Esophagus muscularis mucosa (tissue), 4 donors: ENCODE results near the gene PMIS2. TPM values are rescaled to one million over a fixed set of nuclear protein-coding genes. Genes with fewer than 3 reads are reported as not detected.
"Not testable (repeated sequence)": the region's sequence is repeated elsewhere in the genome, so short reads cannot be mapped to it uniquely, and the experiment has no call there.

Experiments used
- DNase-seq: peaks from one replicate; pipeline ENCODE4 v3.0.0-alpha.2; 2017; ENCODE audit errors: extremely low spot score
- H3K27ac ChIP-seq, 4 donors: fragments of 200-600 bp; sonication (generic); replicated peaks in 1 of 4; 1 replicate in 3 of 4; 2 replicates in 1 of 4; pipeline ENCODE4 v1.5.1; 2016 to 2019; ENCODE audit warnings: mild to moderate bottlenecking in 1 of 4
- H3K27me3 ChIP-seq, 4 donors: fragments of 200-600 bp; sonication (generic); one replicate each; pipeline versions ENCODE4 v1.5.1 to v1.6.0; 2016 to 2019
- H3K36me3 ChIP-seq, 4 donors: fragments of 200-600 bp; sonication (generic); one replicate each; pipeline ENCODE4 v1.5.1; 2016 to 2019
- H3K4me1 ChIP-seq, 4 donors: fragments of 200-600 bp; sonication (generic); one replicate each; pipeline ENCODE4 v1.5.1; 2016 to 2019
- H3K4me3 ChIP-seq, 4 donors: fragments of 200-600 bp; sonication (generic); 1 replicate in 2 of 4; 2 replicates in 2 of 4; pipeline ENCODE4 v1.5.1; 2016 to 2019; ENCODE audit warnings: mild to moderate bottlenecking in 4 of 4, moderate library complexity in 1 of 4
- H3K9me3 ChIP-seq, 4 donors: fragments of 200-600 bp; sonication (generic); 1 replicate in 3 of 4; 2 replicates in 1 of 4; pipeline ENCODE4 v1.5.1; 2016 to 2019
- EP300 ChIP-seq: sonication (generic); formaldehyde crosslinking; IDR thresholded peaks from one replicate; pipeline ENCODE4 v1.6.1; 2017; ENCODE audit warnings: antibody characterized with exemption
- POLR2A ChIP-seq: fragments of 450-650 bp; IDR thresholded peaks from one replicate; pipeline ENCODE4 v1.6.1; 2017; ENCODE audit warnings: antibody characterized with exemption, moderate library complexity, mild to moderate bottlenecking, low read depth
- POLR2AphosphoS5 ChIP-seq, 2 donors: sonication (generic); formaldehyde crosslinking; IDR thresholded peaks; one replicate each; pipeline ENCODE4 v1.6.1; 2017; ENCODE audit warnings: antibody characterized with exemption in 2 of 2
- WGBS: methylation state at CpG from one replicate; pipeline ENCODE4 v1.1.5; 2018; 5-methylcytosine and 5-hydroxymethylcytosine counted together
- intact Hi-C: fragments of 100-400 bp; cut with DNase I; formaldehyde crosslinking; loops from one replicate; pipeline ENCODE4 v1.15.1; 2023
- total RNA-seq, 4 donors: library from RNA; depleted of rRNA; stranded (reverse); fragments of >200 nt; gene quantifications; one replicate each; pipeline versions ENCODE4 v1.1.0 to v1.2.1, GENCODE V29; 2016
- TF ChIP-seq, protein P1 (sequence below), 3 experiments: fragments of 200-600 bp in 2 of 3; fragments of 450-650 bp in 1 of 3; sonication (generic) in 2 of 3; IDR thresholded peaks; one replicate each; pipeline ENCODE4 v1.5.1; 2017 to 2019; ENCODE audit warnings: antibody characterized with exemption in 3 of 3, mild to moderate bottlenecking in 2 of 3, moderate library complexity in 1 of 3

The PMIS2 gene
- total RNA-seq, 4 donors from 2014 or later, result not detected

- Histone ChIP-seq H3K36me3 (no peaks in the 10 kb centered on the region), H3K9me3 (no peaks in the 10 kb centered on the region), H3K27ac (no peak overlapping the region), H3K4me3 (no peak overlapping the region), H3K4me1 (no peaks in the 10 kb centered on the region), H3K27me3 (peaks cover 0 to 52% (median 0%) of the 10 kb centered on the region in 4 donors)
- no peak for DNase-seq
- TF ChIP-seq POLR2AphosphoS5 (IDR thresholded peaks at IDR 0.05), result no peak
- TF ChIP-seq POLR2A, result no peak
- TF ChIP-seq, protein P1, sequence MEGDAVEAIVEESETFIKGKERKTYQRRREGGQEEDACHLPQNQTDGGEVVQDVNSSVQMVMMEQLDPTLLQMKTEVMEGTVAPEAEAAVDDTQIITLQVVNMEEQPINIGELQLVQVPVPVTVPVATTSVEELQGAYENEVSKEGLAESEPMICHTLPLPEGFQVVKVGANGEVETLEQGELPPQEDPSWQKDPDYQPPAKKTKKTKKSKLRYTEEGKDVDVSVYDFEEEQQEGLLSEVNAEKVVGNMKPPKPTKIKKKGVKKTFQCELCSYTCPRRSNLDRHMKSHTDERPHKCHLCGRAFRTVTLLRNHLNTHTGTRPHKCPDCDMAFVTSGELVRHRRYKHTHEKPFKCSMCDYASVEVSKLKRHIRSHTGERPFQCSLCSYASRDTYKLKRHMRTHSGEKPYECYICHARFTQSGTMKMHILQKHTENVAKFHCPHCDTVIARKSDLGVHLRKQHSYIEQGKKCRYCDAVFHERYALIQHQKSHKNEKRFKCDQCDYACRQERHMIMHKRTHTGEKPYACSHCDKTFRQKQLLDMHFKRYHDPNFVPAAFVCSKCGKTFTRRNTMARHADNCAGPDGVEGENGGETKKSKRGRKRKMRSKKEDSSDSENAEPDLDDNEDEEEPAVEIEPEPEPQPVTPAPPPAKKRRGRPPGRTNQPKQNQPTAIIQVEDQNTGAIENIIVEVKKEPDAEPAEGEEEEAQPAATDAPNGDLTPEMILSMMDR (IDR thresholded peaks at IDR 0.05), result no peak
- no peak for TF ChIP-seq EP300
- intact Hi-C loops, result no loop called here
- WGBS, result 100% methylated on average over 1 of the region's 1 CpG
Observed at GRCh38 chr19:35595928-35596327, 10.0 kb downstream of the PMIS2 start.

DNA sequence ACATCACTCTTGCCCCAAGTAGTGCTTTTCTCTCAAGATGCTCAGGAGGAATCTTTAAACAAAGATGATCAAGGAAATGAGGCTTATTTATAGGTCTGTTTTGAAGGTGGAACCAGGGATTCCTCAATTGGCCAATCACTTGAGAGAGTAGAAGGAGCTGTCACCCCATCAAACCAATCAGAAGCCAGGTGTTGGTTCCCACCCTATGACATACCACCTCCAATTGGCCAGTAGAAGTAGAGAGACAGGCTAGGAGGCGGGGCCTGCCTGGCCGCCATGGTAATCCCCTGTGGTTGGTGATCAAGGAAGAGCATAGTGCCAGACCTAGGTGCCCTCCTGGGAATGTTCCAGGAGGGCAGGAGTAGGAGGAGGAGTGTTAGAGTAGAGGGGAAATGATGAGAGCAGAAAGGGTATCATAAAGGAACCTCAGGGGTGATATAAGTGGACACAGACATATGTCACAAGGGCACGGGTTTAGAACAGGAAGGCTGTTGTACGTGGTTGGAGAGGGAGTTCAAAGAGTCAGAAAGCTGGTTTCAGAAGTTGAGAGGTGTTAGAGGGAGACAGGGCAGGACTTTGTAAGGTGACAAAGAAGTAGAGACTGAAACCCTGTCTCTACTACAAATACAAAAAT, 10.5 kb downstream of the PMIS2 start:
- Histone ChIP-seq H3K36me3 (no peaks in the 10 kb centered on the region), H3K27ac (no peak overlapping the region), H3K9me3 (no peaks in the 10 kb centered on the region), H3K27me3 (peaks cover 0 to 55% (median 0%) of the 10 kb centered on the region in 4 donors), H3K4me1 (no peaks in the 10 kb centered on the region), H3K4me3 (no peak overlapping the region)
- no peak for DNase-seq
- 66% methylated on average over 4 of the region's 4 CpGs for WGBS
- no peak for TF ChIP-seq POLR2A
- TF ChIP-seq, protein P1 (IDR thresholded peaks at IDR 0.05), result no peak
- TF ChIP-seq EP300, result no peak
- intact Hi-C loops, result no loop called here

- intact Hi-C loops, result no loop called here
- no peaks in the 10 kb centered on the region for H3K36me3 ChIP-seq
- no peak for TF ChIP-seq EP300
- TF ChIP-seq, protein P1 (IDR thresholded peaks at IDR 0.05), result no peak
- no peak for TF ChIP-seq POLR2AphosphoS5 (IDR thresholded peaks at IDR 0.05)
- no peak for TF ChIP-seq POLR2A
- no peaks in the 10 kb centered on the region for H3K9me3 ChIP-seq
- DNase-seq, result no peak
- 62% methylated on average over 2 of the region's 3 CpGs for WGBS
- peaks cover 0 to 28% (median 0%) of the 10 kb centered on the region in 4 donors for H3K27me3 ChIP-seq
- H3K4me3 ChIP-seq, result no peak overlapping the region
- no peak overlapping the region for H3K27ac ChIP-seq
- no peaks in the 10 kb centered on the region for H3K4me1 ChIP-seq
Observed at GRCh38 chr19:35601971-35602370, 16.0 kb downstream of the PMIS2 start.

GRCh38 chr19:35604436-35604835, 18.5 kb downstream of the PMIS2 start:
- H3K27ac ChIP-seq, H3K4me3 ChIP-seq, H3K9me3 ChIP-seq, DNase-seq, H3K36me3 ChIP-seq, H3K4me1 ChIP-seq, intact Hi-C loops: not testable (repeated sequence)
- 83% methylated on average over 4 of the region's 4 CpGs for WGBS
- peaks cover 0 to 22% (median 0%) of the 10 kb centered on the region in 4 donors for H3K27me3 ChIP-seq

DNA sequence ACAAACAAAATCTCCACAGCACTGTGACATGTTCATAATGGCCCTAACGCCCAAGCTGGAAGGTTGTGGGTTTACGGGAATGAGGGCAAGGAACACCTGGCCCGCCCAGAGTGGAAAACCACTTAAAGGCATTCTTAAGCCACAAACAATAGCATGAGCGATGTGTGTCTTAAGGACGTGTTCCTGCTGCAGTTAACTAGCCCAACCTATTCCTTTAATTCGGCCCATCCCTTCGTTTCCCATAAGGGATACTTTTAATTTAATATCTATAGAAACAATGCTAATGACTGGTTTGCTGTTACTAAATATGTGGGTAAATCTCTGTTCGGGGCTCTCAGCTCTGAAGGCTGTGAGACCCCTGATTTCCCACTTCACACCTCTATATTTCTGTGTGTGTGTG, 21.2 kb downstream of the PMIS2 start:
- H3K4me3 ChIP-seq, intact Hi-C loops, H3K9me3 ChIP-seq, DNase-seq, H3K4me1 ChIP-seq, H3K36me3 ChIP-seq, H3K27ac ChIP-seq, H3K27me3 ChIP-seq: not testable (repeated sequence)
- 92% methylated on average over 8 of the region's 8 CpGs for WGBS

- H3K4me1 ChIP-seq, result peaks cover 4 to 10% (median 6%) of the 10 kb centered on the region in 4 donors
- H3K27ac ChIP-seq, result no peak overlapping the region
- intact Hi-C loops, result no loop called here
- H3K36me3 ChIP-seq, result no peaks in the 10 kb centered on the region
- H3K27me3 ChIP-seq, result peaks cover 0 to 4% (median 2%) of the 10 kb centered on the region in 4 donors
- no peak overlapping the region for H3K4me3 ChIP-seq
- peaks cover 0 to 9% (median 3%) of the 10 kb centered on the region in 4 donors for H3K9me3 ChIP-seq
- no peak for TF ChIP-seq EP300
- TF ChIP-seq, protein P1 (IDR thresholded peaks at IDR 0.05), result no peak
- WGBS, result 79% methylated on average over 3 of the region's 3 CpGs
- DNase-seq, result no peak
Observed at GRCh38 chr19:35607661-35608060, 21.7 kb downstream of the PMIS2 start.
